ENCODE measurements around the gene CAPG. TPM values are rescaled to one million over a fixed set of nuclear protein-coding genes. Genes with fewer than 3 reads are reported as not detected.
A peak's percentile ranks its signal among the peaks of the same experiment; 100 is the strongest.

CAPG gene
- total and polyA plus RNA-seq, 12 donors = 0.83 to 30.4 (median 6.3) TPM

GRCh38 chr2:85355521-85355920 lies 54.6 kb downstream of the CAPG start:
- ATAC-seq = no peak
- TF ChIP-seq CTCF (IDR thresholded peaks at IDR 0.05) = no peak
- Histone ChIP-seq H3K9me3 (no peaks in the 10 kb centered on the region), H3K27me3 (no peaks in the 10 kb centered on the region), H3K4me1 (peaks cover 0 to 46% (median 22%) of the 10 kb centered on the region in 9 donors), H3K36me3 (peaks cover 0 to 62% (median 8%) of the 10 kb centered on the region in 9 donors), H3K27ac (peak overlapping the region in 2 of 10 donors; percentile 90 to 91), H3K4me3 (peak overlapping the region; percentile 52 to 87 (median 68))
- no peak for DNase-seq
- intact Hi-C loops (cut with DNase I) = loop anchor here in 1 of 10 donors (5.0 kb wide), 1 partner anchor 182 kb away; the partner anchor contains the start of gene MAT2A
- 77 to 81% methylated on average over 3 of the region's 3 CpGs for WGBS, 2 donors

- TF ChIP-seq CTCF (IDR thresholded peaks at IDR 0.05) = no peak
Measured at GRCh38 chr2:85355073-85355410, 55.1 kb downstream of the CAPG start.

GRCh38 chr2:85354286-85355072 lies 55.7 kb downstream of the CAPG start, which contains the start of the genes ELMOD3 and RETSAT:
ELMOD3 (plus strand) TSS chr2:85354769; CDS start chr2:85357199, 2,430 bp downstream.
RETSAT (minus strand) TSS chr2:85354528; CDS start chr2:85354507, 21 bp downstream.
- peak within 1 kb of the TSS; percentile 52 to 87 (median 68) for H3K4me3 ChIP-seq
- WGBS, 2 donors = 0 to 1% methylated on average over 42 of the region's 42 CpGs
- H3K4me1 ChIP-seq = peaks cover 0 to 46% (median 22%) of the 10 kb centered on the region in 9 donors
- ATAC-seq (peak; percentile 97 to 99 (median 98)), DNase-seq (peak; percentile 93 to 100)
- H3K27ac ChIP-seq = peak within 1 kb of the TSS; percentile 38 to 92 (median 90)
- no peaks in the 10 kb centered on the region for H3K9me3 ChIP-seq
- peak in 2 of 9 donors; percentile 8 to 13 for TF ChIP-seq CTCF (IDR thresholded peaks at IDR 0.05)
- H3K36me3 ChIP-seq = peaks cover 0 to 62% (median 18%) of the 10 kb centered on the region in 9 donors
- intact Hi-C loops (cut with DNase I) = loop anchor here in 2 of 10 donors (1.0 to 5.0 kb wide), 2 partner anchors 26 to 183 kb away; partner anchors contain the start of gene MAT2A (in 1 of the 2)
- H3K27me3 ChIP-seq = no peaks in the 10 kb centered on the region

More at GRCh38 chr2:85355073-85355410, 55.1 kb downstream of the CAPG start:
- H3K4me3 ChIP-seq = peak overlapping the region; percentile 52 to 87 (median 68)
- DNase-seq = no peak
- intact Hi-C loops (cut with DNase I) = loop anchor here in 1 of 10 donors (5.0 kb wide), 1 partner anchor 182 kb away; the partner anchor contains the start of gene MAT2A
- peaks cover 0 to 46% (median 22%) of the 10 kb centered on the region in 9 donors for H3K4me1 ChIP-seq
- peak overlapping the region in 9 of 10 donors; percentile 75 to 92 (median 91) for H3K27ac ChIP-seq
- no peaks in the 10 kb centered on the region for H3K9me3 ChIP-seq
- peaks cover 0 to 62% (median 12%) of the 10 kb centered on the region in 9 donors for H3K36me3 ChIP-seq
- peak in 2 of 8 donors; percentile 4 to 11 for ATAC-seq
- no peaks in the 10 kb centered on the region for H3K27me3 ChIP-seq
- 11 to 12% methylated on average over 10 of the region's 10 CpGs for WGBS, 2 donors

- intact Hi-C loops (cut with DNase I) = loop anchor here in 1 of 10 donors (1.0 kb wide), 1 partner anchor 26 kb away; no protein-coding TSS in a partner anchor
- DNase-seq = peak; percentile 45 to 56
- H3K27ac ChIP-seq = peak overlapping the region; percentile 38 to 92 (median 90)
- H3K27me3 ChIP-seq = no peaks in the 10 kb centered on the region
- peaks cover 0 to 62% (median 23%) of the 10 kb centered on the region in 9 donors for H3K36me3 ChIP-seq
- H3K9me3 ChIP-seq = no peaks in the 10 kb centered on the region
- WGBS, 2 donors = 12 to 21% methylated on average over 16 of the region's 16 CpGs
- H3K4me1 ChIP-seq = peaks cover 0 to 46% (median 22%) of the 10 kb centered on the region in 9 donors
- no peak for TF ChIP-seq CTCF (IDR thresholded peaks at IDR 0.05)
- ATAC-seq = peak; percentile 8 to 74 (median 52)
- peak overlapping the region; percentile 52 to 87 (median 68) for H3K4me3 ChIP-seq
Measured at GRCh38 chr2:85353876-85354285, 56.3 kb downstream of the CAPG start.
